A673 (cell line): ENCODE results near the gene ERI3.

ENCODE experiments used
- EZH2 ChIP-seq: fragments of 200-600 bp; sonication (generic); IDR thresholded peaks from 2 replicates; pipeline ENCODE4 v1.6.1; 2017; ENCODE audit warnings: borderline replicate concordance, low read depth, mild to moderate bottlenecking, mixed read lengths, antibody characterized with exemption, low read length; ENCODE audit not compliant: poor library complexity, severe bottlenecking
- TF ChIP-seq, protein P1 (sequence below): fragments of 300-800, 200-600 bp; sonication (generic); conservative IDR thresholded peaks from 2 replicates; pipeline ENCODE4 v1.5.1; 2017; ENCODE audit warnings: low read depth, mild to moderate bottlenecking, antibody characterized with exemption, low read length, moderate library complexity, mixed read lengths

DNA sequence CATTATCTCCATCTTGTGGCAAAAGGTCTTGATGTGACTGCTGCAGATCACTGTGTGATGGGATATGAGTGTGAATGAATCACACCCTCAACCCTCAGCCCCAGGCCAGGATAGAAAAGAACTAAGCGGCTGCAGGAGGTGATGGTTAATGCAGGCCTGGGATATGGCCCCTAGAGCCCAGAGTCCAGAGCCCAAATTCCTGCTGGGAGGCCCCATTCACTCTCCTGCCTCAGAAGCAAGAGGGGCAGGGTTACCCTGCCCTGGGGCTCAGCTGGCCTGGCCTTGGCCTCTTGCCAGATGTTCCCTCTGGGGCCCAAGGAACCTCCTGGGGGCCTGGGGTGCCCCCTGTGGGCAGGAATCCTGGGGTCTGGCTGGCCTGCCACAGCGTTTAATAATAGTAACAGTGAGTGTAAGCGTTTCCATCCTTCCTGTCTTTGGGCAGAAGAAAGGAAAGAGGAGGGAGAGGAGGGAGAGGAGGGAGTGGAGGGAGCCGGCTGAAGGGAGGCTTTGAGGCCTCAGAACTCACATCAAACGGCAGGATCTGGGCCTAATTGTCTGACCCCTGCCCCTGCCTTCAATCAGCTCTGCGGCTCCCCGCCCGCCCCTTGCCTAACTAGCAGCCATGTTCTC lies 115.6 kb downstream of the ERI3 start:
- TF ChIP-seq, protein P1, sequence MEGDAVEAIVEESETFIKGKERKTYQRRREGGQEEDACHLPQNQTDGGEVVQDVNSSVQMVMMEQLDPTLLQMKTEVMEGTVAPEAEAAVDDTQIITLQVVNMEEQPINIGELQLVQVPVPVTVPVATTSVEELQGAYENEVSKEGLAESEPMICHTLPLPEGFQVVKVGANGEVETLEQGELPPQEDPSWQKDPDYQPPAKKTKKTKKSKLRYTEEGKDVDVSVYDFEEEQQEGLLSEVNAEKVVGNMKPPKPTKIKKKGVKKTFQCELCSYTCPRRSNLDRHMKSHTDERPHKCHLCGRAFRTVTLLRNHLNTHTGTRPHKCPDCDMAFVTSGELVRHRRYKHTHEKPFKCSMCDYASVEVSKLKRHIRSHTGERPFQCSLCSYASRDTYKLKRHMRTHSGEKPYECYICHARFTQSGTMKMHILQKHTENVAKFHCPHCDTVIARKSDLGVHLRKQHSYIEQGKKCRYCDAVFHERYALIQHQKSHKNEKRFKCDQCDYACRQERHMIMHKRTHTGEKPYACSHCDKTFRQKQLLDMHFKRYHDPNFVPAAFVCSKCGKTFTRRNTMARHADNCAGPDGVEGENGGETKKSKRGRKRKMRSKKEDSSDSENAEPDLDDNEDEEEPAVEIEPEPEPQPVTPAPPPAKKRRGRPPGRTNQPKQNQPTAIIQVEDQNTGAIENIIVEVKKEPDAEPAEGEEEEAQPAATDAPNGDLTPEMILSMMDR, result no peak
- TF ChIP-seq EZH2, result no peak
